KG1 (cell line): ENCODE results near the gene TP63.

Experiments used
- DNase-seq: peaks from one replicate; lab custom pipeline; 2025; lab: John Stamatoyannopoulos, UW

TP63 gene

DNA sequence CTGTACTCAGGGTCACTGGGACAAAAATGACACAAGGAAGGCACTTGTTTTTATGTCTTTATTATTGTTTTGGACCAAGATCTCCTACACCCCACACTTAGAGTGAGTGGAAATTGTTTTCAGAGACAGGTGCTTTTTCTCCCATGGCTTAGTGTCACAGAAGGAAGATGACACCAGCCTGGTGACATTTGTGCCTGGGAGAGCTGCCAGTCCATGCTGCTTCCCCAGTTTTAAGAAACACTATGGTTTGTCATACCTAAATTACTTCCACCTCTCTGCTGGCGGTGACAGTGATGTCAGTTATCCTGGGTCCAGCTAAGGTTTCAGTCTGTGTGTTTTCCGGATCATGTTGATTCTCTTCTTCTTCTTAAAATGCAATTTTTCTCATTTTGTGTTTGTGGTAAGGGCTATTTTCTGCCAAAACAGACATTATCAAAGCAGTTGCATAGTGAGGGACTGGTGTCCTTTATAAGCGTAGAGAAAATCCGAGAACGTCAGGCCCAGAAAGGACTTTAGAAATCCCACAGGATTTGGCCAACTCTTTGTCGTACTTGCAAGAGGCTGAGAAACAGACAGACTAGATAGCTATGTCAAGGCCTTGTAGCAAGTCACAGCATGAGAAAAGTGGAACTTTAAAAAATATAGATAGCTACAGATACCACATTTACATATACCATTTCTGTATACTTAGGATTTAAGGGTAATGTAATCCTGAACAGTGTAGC lies 149.5 kb downstream of the TP63 start:
- DNase-seq = no peak

GRCh38 chr3:189781415-189781814 lies 150.2 kb downstream of the TP63 start:
- DNase-seq = no peak

- no peak for DNase-seq
These were observed 155.4 kb downstream of the TP63 start for GRCh38 chr3:189786479-189787064.

- no peak for DNase-seq
These were observed 156.0 kb downstream of the TP63 start for GRCh38 chr3:189787191-189787590.

DNA sequence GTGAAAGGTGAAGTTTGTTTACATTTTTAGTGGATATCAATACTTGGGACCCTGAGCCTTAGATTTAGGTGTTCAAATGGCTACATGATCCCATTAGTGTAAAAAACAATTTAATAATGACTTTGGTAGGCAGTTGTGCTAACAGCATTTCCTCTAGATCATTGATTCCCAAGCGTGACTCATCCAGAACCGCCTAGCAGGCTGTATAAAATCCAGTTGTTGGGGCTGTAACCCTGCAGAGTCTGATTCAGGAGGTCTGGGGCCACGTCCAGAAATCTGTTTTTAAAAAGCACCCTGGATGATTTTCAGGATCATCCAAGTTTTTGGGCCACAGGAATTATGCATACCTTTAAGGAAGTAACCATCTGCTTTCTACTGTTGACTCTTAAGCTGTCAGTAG lies 156.4 kb downstream of the TP63 start:
- no peak for DNase-seq

DNA sequence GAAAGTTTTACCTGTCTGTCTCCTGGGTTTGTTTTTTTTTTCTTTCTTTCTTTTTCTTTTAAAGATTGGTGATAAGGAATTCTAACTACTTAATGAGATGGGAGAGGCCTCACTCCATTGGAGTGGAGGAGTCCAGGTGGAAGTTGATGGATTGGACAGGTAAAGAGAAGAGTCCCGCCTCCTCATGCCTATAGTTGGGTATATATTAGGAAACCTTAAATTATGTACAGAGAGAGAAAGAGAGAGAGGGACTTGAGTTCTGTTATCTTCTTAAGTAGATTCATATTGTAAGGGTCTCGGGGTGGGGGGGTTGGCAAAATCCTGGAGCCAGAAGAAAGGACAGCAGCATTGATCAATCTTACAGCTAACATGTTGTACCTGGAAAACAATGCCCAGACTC lies 158.2 kb downstream of the TP63 start:
- DNase-seq = no peak

DNA sequence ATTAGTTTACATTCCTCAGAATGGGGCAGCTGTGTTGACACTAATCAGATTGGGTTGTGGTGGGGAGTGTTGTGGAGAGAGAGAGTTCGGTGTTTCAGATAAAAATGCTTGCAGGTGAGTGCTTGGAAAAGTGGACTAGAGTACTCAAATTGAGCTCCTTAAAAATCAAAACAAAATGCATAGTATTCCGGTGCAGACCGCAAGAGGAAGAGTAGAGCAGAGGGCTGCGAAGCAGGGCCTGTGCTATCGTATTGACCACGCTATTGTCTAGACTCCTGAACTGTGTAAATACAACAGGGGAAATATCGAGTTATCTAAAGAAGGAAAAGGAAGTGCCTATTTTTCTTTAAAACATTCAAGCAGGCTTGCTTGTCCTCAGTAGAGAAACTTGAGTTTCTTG lies 159.5 kb downstream of the TP63 start:
- DNase-seq = no peak

- no peak for DNase-seq
These were observed 161.1 kb downstream of the TP63 start for GRCh38 chr3:189792046-189792929.

DNA sequence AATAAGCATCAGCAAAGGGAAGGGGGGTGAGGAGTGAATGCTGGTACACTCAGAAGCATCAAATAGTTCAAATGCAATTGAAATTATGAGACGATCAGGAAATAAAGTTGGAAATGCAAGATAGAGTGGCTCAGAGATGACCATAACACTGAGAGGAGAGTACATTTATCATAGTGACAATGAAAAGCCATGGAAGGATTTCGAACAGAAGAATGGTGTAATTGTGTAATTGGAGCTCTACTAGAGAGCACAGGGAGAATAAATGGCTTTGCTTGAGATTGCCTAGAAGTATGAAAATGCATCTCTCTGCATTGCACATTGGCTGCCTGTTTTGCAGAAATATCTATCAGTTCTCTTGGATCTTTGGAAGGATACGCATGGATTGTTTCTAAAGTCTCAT lies 163.3 kb downstream of the TP63 start:
- DNase-seq = no peak

GRCh38 chr3:189797103-189797750 lies 166.0 kb downstream of the TP63 start:
- no peak for DNase-seq

DNA sequence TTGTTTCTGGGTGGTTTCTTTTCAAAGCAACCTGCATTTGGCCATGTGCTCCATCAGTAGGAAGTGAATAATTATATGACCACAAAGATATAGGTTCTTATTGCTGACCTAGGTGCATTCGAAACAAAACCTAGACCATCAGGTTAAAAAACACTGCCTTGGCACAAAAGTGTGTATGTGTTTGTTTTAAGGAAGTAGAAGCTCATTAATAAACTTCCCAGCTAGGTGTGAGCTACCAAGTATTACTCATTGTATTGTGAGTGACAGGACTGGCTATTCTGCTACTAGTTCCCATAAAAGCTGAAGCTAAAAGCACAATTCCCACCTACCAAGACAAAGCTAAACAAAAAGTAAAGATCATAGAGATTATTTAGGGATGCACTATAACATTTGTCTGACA lies 168.2 kb downstream of the TP63 start:
- no peak for DNase-seq

DNA sequence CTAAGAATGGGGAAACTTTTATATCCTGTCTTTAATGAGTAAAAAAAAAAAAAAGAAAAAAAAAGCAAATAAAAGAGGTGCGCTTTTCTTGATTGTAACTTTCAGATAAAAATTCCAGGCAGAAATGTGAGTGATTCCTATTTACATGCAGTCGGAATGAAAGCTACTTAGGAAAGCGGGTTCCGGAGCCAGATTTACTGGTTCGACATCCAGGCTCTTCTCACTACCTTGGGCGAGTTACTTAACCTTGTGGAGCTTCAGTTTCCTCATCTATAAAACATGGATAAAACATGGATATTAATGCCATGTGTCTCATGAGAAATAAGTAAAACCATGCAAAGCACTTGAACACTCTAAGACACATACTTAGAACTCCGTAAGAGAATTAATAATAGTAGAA lies 169.2 kb downstream of the TP63 start:
- DNase-seq = no peak

DNA sequence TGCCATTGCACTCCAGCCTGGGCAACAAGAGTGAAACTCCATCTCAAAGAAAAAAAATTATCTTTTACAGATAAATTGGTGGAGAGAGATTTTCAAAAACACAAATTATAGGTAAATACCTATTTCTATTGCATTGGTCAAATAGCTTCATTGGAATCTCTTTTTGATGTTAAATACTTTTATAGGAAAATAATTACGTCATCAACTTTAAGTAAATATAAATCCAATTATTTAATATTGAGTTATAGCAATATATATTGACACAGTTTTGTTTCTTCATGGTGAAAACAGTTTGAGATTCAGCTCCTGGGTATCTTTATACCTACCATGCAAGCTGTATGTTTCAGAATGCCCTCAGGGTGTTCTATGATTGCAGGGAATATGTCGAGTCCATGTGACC lies 172.1 kb downstream of the TP63 start:
- DNase-seq = no peak

DNA sequence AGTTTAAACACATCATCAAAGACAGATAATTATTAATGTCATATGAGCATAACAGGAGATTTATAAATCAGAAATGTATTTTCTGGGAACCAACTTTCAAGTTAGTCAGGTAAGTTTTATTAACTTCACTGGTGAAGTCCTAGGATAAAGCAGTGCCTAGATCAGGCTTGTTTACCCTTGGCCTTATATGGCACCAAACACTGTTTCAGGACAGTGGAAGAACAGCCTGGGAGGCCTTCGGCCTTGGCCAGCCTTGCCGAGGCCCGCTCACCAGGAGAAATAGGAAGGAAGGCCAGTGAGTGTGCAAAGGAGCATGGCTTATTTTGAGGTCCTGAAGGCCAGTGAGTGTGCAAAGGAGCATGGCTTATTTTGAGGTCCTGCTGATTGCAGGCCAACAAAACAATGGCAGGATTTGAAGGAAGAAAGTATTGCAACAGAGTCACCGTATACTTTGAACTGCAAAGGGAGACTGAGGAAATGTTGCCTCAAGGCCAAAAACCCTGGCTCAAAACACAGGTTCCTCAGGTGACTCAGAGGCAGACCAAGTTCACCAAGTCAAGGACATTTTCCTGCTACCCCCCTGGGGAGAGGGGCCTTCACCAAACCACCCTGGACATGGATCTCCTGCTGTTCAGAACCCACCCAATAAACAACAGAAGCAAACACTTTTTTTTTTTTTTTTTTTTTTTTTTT lies 174.3 kb downstream of the TP63 start:
- no peak for DNase-seq

DNA sequence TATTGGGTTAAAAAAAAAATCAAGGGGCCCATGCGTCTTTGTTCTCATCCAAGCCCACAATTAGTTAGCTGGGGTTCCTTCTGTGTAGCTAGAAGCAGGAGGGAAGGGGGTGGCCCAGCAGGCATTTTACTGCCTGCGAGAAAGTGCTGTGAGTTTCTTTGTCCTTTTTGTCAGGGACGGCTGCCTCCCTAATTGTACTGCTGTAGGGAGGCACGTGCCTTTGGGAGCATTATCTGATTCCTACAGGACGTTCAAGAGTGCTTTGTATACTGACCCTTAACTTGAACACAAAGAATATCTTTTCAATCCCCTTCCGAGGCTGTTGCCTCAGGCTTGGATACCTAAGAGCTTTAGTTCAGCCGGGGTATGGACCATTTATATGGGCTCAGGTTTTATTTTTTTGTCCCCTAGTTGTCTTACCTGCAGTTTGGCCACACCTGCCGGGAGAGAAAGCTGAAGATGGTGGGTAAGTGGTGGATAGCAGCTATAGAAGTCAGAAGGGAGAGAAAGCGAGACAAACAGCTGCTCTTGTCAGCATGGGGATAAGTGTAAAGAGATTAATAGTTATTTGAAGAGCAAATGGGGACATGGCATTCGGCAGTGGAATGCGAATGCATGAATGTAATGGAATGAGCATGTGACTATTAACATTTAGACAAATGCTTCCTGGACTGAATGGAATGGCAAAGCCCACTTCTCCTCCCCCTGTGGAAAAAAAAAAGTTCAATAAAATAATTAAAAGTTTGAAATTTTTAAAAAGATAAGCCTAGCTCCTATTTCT lies 175.2 kb downstream of the TP63 start:
- DNase-seq = no peak

DNA sequence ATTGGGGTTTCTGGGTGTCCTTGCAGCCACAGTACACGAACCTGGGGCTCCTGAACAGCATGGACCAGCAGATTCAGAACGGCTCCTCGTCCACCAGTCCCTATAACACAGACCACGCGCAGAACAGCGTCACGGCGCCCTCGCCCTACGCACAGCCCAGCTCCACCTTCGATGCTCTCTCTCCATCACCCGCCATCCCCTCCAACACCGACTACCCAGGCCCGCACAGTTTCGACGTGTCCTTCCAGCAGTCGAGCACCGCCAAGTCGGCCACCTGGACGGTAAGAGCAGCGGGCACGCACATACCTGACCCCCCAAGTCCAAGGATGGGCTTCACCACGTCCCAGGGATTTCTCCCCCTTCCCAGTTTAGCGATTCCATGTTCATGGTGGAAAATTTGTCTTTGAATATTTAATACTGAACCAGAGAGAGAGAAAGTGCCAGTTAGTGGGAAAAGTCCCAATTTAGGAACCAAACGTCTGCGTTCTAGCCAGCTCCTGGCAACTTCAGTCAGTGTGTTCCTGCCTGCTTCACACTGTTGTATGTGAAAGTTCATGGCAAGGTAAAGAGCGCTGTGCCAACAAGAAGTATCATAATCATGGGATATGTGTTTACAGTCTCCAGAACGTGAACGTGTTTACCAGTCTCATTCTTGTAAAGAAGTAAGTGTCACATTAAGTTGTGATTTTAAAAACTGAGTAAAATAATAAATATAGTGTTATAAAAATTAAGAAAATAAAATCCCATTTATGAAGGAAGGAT lies 177.2 kb downstream of the TP63 start:
- no peak for DNase-seq

- DNase-seq = no peak
These were observed 178.4 kb downstream of the TP63 start for GRCh38 chr3:189809583-189809982.

DNA sequence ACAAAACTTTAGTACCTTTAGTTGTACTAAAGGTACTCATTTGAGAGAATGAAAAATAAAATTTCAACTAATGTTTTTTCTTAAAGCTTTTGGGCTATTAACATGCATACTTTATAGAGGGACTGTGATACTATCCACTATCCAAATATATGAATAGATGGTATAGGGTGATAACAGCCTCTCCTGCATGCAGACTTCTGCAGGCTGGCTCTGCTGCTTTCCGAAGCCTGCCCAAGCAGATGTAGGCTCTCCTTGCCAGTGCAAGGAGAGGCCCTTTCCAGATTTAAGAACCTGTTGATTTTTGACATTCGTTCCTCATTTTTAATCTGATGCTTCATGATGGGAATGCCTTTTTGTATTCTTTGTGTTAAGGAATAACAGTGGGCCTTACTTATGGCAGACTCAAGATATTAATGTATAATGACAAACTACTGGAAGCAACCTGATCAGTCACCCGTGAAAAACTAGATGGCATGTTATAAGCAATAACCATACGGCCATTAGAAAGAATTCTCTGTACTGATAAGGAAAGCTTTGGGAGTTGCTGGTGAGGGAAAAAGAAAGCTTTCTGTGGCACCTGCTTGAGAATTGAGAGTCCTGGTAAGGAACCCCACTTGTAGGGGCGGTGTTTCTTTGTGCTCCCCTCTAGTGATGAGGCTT lies 181.7 kb downstream of the TP63 start:
- DNase-seq = no peak

- DNase-seq = no peak
These were observed 182.6 kb downstream of the TP63 start for GRCh38 chr3:189813647-189814240.

DNA sequence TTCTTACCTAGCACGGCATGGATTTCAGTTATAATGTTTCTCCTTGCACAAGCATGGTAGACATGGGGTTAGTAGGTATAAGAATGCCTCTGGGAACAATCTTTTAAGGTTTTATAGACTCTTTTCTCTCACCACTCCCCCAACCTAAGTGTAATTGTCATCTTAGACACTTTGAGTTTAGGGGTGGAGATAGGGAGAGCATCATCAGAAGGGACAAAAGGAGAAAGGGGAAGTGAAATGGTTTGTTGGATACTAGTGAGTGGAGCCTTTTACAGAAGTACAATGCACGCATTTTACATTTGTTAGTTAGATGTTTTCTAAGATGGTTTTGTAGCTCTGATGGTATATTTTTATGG lies 189.2 kb downstream of the TP63 start:
- no peak for DNase-seq
